ENCODE measurements around the gene MRPL24.

The MRPL24 gene

GRCh38 chr1:156708218-156708661, 32.6 kb downstream of the MRPL24 start:
- Mint-ChIP-seq H3K27me3 (ENCODE audit: low read depth, poor library complexity) (peaks cover 3% of the 10 kb centered on the region), H3K9me3 (no peaks in the 10 kb centered on the region), H3K4me1 (peaks cover 82% of the 10 kb centered on the region), H3K4me3 (peak overlapping the region; percentile 69), H3K36me3 (ENCODE audit: low read depth) (peaks cover 10% of the 10 kb centered on the region), H3K27ac (peak overlapping the region; percentile 97)
- no peak for TF ChIP-seq CTCF (IDR thresholded peaks at IDR 0.05)
- DNase-seq = no peak

GRCh38 chr1:156707417-156708217, 33.3 kb downstream of the MRPL24 start:
- H3K4me3 Mint-ChIP-seq = peak overlapping the region; percentile 95
- H3K9me3 Mint-ChIP-seq = no peaks in the 10 kb centered on the region
- no peak for DNase-seq
- no peak for TF ChIP-seq CTCF (IDR thresholded peaks at IDR 0.05)
- peak overlapping the region; percentile 99 for H3K27ac Mint-ChIP-seq
- H3K4me1 Mint-ChIP-seq = peaks cover 82% of the 10 kb centered on the region
- H3K36me3 Mint-ChIP-seq (ENCODE audit: low read depth) = peaks cover 14% of the 10 kb centered on the region
- H3K27me3 Mint-ChIP-seq (ENCODE audit: low read depth, poor library complexity) = peaks cover 3% of the 10 kb centered on the region

GRCh38 chr1:156706657-156707416, 34.1 kb downstream of the MRPL24 start:
- peak; percentile 82 for DNase-seq
- H3K27ac Mint-ChIP-seq = peak overlapping the region; percentile 99
- peaks cover 82% of the 10 kb centered on the region for H3K4me1 Mint-ChIP-seq

GRCh38 chr1:156705918-156706656, 34.8 kb downstream of the MRPL24 start:
- H3K9me3 Mint-ChIP-seq = no peaks in the 10 kb centered on the region
- peak; percentile 97 for DNase-seq
- H3K36me3 Mint-ChIP-seq (ENCODE audit: low read depth) = peaks cover 21% of the 10 kb centered on the region
- H3K27me3 Mint-ChIP-seq (ENCODE audit: low read depth, poor library complexity) = peaks cover 3% of the 10 kb centered on the region
- H3K27ac Mint-ChIP-seq = peak overlapping the region; percentile 99
- H3K4me1 Mint-ChIP-seq = peaks cover 82% of the 10 kb centered on the region
- TF ChIP-seq CTCF (IDR thresholded peaks at IDR 0.05) = peak; percentile 90
- H3K4me3 Mint-ChIP-seq = peak overlapping the region; percentile 95

More at GRCh38 chr1:156706657-156707416, 34.1 kb downstream of the MRPL24 start:
- Mint-ChIP-seq H3K36me3 (ENCODE audit: low read depth) (peaks cover 14% of the 10 kb centered on the region), H3K9me3 (no peaks in the 10 kb centered on the region), H3K4me3 (peak overlapping the region; percentile 95), H3K27me3 (ENCODE audit: low read depth, poor library complexity) (peaks cover 3% of the 10 kb centered on the region)
- TF ChIP-seq CTCF (IDR thresholded peaks at IDR 0.05) = no peak

- Mint-ChIP-seq H3K4me1 (peaks cover 82% of the 10 kb centered on the region), H3K9me3 (no peaks in the 10 kb centered on the region), H3K4me3 (peak within 1 kb of the TSS; percentile 95), H3K36me3 (ENCODE audit: low read depth) (peaks cover 26% of the 10 kb centered on the region), H3K27me3 (ENCODE audit: low read depth, poor library complexity) (peaks cover 3% of the 10 kb centered on the region), H3K27ac (peak within 1 kb of the TSS; percentile 99)
- DNase-seq = peak; percentile 73
- no peak for TF ChIP-seq CTCF (IDR thresholded peaks at IDR 0.05)
Measured at GRCh38 chr1:156705321-156705917, 35.5 kb downstream of the MRPL24 start, which contains the start of gene CRABP2. Gene CRABP2 (minus strand): TSS chr1:156705583. CDS start chr1:156705446, 137 bp downstream.

All from nephron progenitor cell (in vitro differentiated cells).